ENCODE measurements around the gene FOXN4.

- no peak for TF ChIP-seq FOS (IDR thresholded peaks at IDR 0.05; ENCODE audit: borderline replicate concordance, insufficient read depth, low read length)
- no peak for TF ChIP-seq CTCF (IDR thresholded peaks at IDR 0.05; ENCODE audit: extremely low read depth in 1 of 2, insufficient read depth in 1 of 2, low read depth in 1 of 2, low read length in 2 of 2)
- TF ChIP-seq JUN (IDR thresholded peaks at IDR 0.05; ENCODE audit: borderline replicate concordance, insufficient read depth, insufficient read length, low read depth) = no peak
- no peak for TF ChIP-seq POLR2AphosphoS5 (IDR thresholded peaks at IDR 0.05; ENCODE audit: insufficient read depth, low read depth, low read length)
Observed at GRCh38 chr12:109292342-109292711, 16.8 kb downstream of the FOXN4 start.

Data from endothelial cell of umbilical vein (primary cell).